Esophagus muscularis mucosa (tissue), 4 donors: ENCODE data around the gene SP110. TPM values are rescaled to one million over a fixed set of nuclear protein-coding genes. Genes with fewer than 3 reads are reported as not detected.
A peak's percentile ranks its signal among the peaks of the same experiment; 100 is the strongest.

Experiments used
- DNase-seq: peaks from one replicate; pipeline ENCODE4 v3.0.0-alpha.2; 2017; ENCODE audit errors: extremely low spot score
- H3K27ac ChIP-seq, 4 donors: fragments of 200-600 bp; sonication (generic); replicated peaks in 1 of 4; 1 replicate in 3 of 4; 2 replicates in 1 of 4; pipeline ENCODE4 v1.5.1; 2016 to 2019; ENCODE audit warnings: mild to moderate bottlenecking in 1 of 4
- H3K27me3 ChIP-seq, 4 donors: fragments of 200-600 bp; sonication (generic); one replicate each; pipeline versions ENCODE4 v1.5.1 to v1.6.0; 2016 to 2019
- H3K36me3 ChIP-seq, 4 donors: fragments of 200-600 bp; sonication (generic); one replicate each; pipeline ENCODE4 v1.5.1; 2016 to 2019
- H3K4me1 ChIP-seq, 4 donors: fragments of 200-600 bp; sonication (generic); one replicate each; pipeline ENCODE4 v1.5.1; 2016 to 2019
- H3K4me3 ChIP-seq, 4 donors: fragments of 200-600 bp; sonication (generic); 1 replicate in 2 of 4; 2 replicates in 2 of 4; pipeline ENCODE4 v1.5.1; 2016 to 2019; ENCODE audit warnings: mild to moderate bottlenecking in 4 of 4, moderate library complexity in 1 of 4
- H3K9me3 ChIP-seq, 4 donors: fragments of 200-600 bp; sonication (generic); 1 replicate in 3 of 4; 2 replicates in 1 of 4; pipeline ENCODE4 v1.5.1; 2016 to 2019
- EP300 ChIP-seq: sonication (generic); formaldehyde crosslinking; IDR thresholded peaks from one replicate; pipeline ENCODE4 v1.6.1; 2017; ENCODE audit warnings: antibody characterized with exemption
- POLR2A ChIP-seq: fragments of 450-650 bp; IDR thresholded peaks from one replicate; pipeline ENCODE4 v1.6.1; 2017; ENCODE audit warnings: antibody characterized with exemption, moderate library complexity, mild to moderate bottlenecking, low read depth
- POLR2AphosphoS5 ChIP-seq, 2 donors: sonication (generic); formaldehyde crosslinking; IDR thresholded peaks; one replicate each; pipeline ENCODE4 v1.6.1; 2017; ENCODE audit warnings: antibody characterized with exemption in 2 of 2
- WGBS: methylation state at CpG from one replicate; pipeline ENCODE4 v1.1.5; 2018; 5-methylcytosine and 5-hydroxymethylcytosine counted together
- intact Hi-C: fragments of 100-400 bp; cut with DNase I; formaldehyde crosslinking; loops from one replicate; pipeline ENCODE4 v1.15.1; 2023
- total RNA-seq, 4 donors: library from RNA; depleted of rRNA; stranded (reverse); fragments of >200 nt; gene quantifications; one replicate each; pipeline versions ENCODE4 v1.1.0 to v1.2.1, GENCODE V29; 2016
- TF ChIP-seq, protein P1 (sequence below), 3 experiments: fragments of 200-600 bp in 2 of 3; fragments of 450-650 bp in 1 of 3; sonication (generic) in 2 of 3; IDR thresholded peaks; one replicate each; pipeline ENCODE4 v1.5.1; 2017 to 2019; ENCODE audit warnings: antibody characterized with exemption in 3 of 3, mild to moderate bottlenecking in 2 of 3, moderate library complexity in 1 of 3

The SP110 gene
- total RNA-seq, 4 donors from 2014 or later, result 14.5 to 24.9 (median 18.8) TPM

DNA sequence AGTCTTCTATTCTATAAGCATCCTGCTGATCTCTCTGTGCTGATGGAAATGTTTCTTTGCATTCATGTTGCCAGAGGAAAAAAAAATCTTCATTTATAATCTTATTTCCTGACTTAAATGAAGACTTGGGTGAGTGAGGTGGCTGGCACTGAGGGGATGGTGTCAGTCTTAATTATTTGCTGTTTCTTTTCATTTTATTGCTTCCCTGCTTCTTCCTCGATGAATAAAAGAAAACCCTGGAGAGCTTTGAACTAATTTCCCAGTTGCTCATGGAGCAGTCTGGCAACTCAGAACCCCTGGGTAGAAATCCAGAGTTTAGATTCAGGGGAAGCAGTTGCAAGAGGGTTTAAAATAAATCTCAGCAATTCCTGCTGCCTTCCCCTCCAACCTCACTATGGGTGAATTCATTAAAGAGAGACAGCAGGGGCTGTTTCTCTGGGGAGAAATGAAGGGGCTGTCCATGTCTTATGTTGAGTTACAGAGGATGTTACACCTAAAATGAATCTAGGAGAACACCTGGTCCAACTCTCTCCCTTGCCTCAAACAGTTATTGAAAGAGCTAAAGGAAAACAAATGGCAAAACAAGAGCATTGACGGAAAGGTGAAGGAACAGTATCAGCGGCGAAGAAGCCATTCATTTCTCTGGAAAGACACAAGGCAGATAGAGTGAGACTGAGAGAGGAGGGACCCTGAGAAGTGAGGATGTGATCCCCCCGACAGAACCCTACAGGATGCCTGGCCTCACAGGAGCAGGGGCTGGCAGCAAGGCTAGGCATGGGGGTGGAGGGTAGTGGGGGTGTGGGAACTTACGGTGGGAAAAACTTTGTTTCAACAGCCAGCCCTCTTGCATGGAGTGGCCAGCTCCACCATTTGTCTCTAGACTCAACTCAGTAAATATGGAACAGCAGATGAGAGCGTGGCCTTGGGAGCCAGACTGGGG, 41.0 kb downstream of the SP110 start:
- DNase-seq, result peak; percentile 57
- H3K27me3 ChIP-seq, result no peaks in the 10 kb centered on the region
- H3K9me3 ChIP-seq, result no peaks in the 10 kb centered on the region
- 89% methylated on average over 7 of the region's 7 CpGs for WGBS
- no peak overlapping the region for H3K27ac ChIP-seq
- no peak overlapping the region for H3K4me3 ChIP-seq
- H3K36me3 ChIP-seq, result peaks cover 24 to 95% (median 83%) of the 10 kb centered on the region in 4 donors
- intact Hi-C loops, result no loop called here
- H3K4me1 ChIP-seq, result no peaks in the 10 kb centered on the region
- TF ChIP-seq POLR2AphosphoS5 (IDR thresholded peaks at IDR 0.05) (no peak), EP300 (no peak), POLR2A (no peak)
- TF ChIP-seq, protein P1, sequence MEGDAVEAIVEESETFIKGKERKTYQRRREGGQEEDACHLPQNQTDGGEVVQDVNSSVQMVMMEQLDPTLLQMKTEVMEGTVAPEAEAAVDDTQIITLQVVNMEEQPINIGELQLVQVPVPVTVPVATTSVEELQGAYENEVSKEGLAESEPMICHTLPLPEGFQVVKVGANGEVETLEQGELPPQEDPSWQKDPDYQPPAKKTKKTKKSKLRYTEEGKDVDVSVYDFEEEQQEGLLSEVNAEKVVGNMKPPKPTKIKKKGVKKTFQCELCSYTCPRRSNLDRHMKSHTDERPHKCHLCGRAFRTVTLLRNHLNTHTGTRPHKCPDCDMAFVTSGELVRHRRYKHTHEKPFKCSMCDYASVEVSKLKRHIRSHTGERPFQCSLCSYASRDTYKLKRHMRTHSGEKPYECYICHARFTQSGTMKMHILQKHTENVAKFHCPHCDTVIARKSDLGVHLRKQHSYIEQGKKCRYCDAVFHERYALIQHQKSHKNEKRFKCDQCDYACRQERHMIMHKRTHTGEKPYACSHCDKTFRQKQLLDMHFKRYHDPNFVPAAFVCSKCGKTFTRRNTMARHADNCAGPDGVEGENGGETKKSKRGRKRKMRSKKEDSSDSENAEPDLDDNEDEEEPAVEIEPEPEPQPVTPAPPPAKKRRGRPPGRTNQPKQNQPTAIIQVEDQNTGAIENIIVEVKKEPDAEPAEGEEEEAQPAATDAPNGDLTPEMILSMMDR (IDR thresholded peaks at IDR 0.05), result no peak

DNA sequence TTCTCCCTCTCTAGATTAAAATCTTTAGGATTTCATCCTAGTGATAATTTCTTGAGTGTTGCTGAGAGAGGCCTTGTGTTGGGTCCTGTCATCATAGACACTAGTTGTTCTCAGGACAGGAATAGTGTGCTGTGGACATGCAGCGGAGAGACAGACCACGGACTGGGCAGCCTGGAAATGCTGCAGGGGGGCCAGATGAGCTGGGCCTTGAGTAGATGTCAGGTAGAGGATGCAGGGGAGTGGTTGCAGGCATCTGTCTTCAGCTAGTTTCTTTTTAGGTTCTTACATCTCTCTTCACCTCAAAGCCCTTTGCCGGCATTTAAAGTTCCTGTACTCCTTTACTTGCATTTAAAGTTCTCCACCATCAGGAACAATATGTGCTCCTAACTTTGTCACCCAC, 42.8 kb downstream of the SP110 start:
- DNase-seq, result peak; percentile 45
- H3K27me3 ChIP-seq, result no peaks in the 10 kb centered on the region
- H3K4me1 ChIP-seq, result no peaks in the 10 kb centered on the region
- H3K9me3 ChIP-seq, result no peaks in the 10 kb centered on the region
- TF ChIP-seq, protein P1 (IDR thresholded peaks at IDR 0.05), result no peak
- TF ChIP-seq POLR2A (no peak), EP300 (no peak), POLR2AphosphoS5 (IDR thresholded peaks at IDR 0.05) (no peak)
- WGBS, result 83% methylated on average over 3 of the region's 3 CpGs
- intact Hi-C loops, result no loop called here
- no peak overlapping the region for H3K27ac ChIP-seq
- H3K36me3 ChIP-seq, result peaks cover 24 to 92% (median 74%) of the 10 kb centered on the region in 4 donors
- H3K4me3 ChIP-seq, result no peak overlapping the region

DNA sequence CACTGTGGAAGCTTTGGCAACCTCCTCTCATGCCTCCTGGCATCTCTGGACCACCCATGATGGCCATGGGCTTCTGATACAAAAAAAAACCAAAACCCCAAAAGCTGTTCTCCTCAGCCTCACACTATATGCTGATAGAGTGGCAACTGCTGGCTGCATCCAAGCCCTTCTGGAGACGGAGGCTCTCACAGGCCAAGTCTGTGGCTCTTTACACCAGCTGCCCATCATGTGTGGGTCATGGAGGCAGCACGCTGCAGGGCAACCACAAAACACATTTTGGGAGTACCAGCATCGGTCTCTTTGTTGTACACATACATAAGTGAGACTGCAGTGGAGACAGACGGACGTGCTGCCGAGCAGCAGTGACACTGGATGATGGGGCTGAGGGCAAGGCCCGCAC, 45.3 kb downstream of the SP110 start:
- Histone ChIP-seq H3K4me1 (peaks cover 0 to 4% (median 0%) of the 10 kb centered on the region in 4 donors), H3K4me3 (no peak overlapping the region), H3K27me3 (no peaks in the 10 kb centered on the region), H3K36me3 (peaks cover 24 to 75% (median 59%) of the 10 kb centered on the region in 4 donors), H3K27ac (no peak overlapping the region), H3K9me3 (no peaks in the 10 kb centered on the region)
- intact Hi-C loops, result no loop called here
- TF ChIP-seq POLR2A, result no peak
- TF ChIP-seq, protein P1 (IDR thresholded peaks at IDR 0.05), result no peak
- no peak for TF ChIP-seq POLR2AphosphoS5 (IDR thresholded peaks at IDR 0.05)
- TF ChIP-seq EP300, result no peak
- WGBS, result 85% methylated on average over 6 of the region's 7 CpGs
- DNase-seq, result peak; percentile 87

DNA sequence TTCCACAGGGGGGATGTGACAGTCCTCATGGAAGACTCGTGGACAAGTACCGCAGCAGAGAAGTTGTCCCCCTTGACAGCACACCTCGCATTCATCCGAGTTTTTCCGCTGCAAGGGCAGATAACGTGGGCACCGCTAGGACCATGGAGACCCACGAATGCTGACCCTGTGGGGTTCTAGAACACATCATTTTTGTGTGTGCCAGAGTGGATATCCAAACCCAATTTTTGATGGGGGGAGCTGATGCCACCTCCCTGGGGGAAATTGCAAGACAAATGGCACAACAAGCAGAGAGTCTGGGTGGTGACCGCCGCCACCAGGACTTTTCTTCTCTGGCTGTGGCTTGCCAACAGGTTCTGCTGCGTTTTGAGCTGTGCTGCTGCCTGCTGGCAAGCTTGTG, 46.9 kb downstream of the SP110 start:
- no peak overlapping the region for H3K4me3 ChIP-seq
- DNase-seq, result peak; percentile 64
- H3K9me3 ChIP-seq, result no peaks in the 10 kb centered on the region
- H3K27me3 ChIP-seq, result no peaks in the 10 kb centered on the region
- H3K36me3 ChIP-seq, result peaks cover 12 to 71% (median 48%) of the 10 kb centered on the region in 4 donors
- TF ChIP-seq EP300 (no peak), POLR2AphosphoS5 (IDR thresholded peaks at IDR 0.05) (no peak), POLR2A (no peak)
- TF ChIP-seq, protein P1 (IDR thresholded peaks at IDR 0.05), result no peak
- intact Hi-C loops, result no loop called here
- H3K4me1 ChIP-seq, result peaks cover 0 to 6% (median 0%) of the 10 kb centered on the region in 4 donors
- WGBS, result 93% methylated on average over 9 of the region's 11 CpGs
- no peak overlapping the region for H3K27ac ChIP-seq
